ENCODE results near the gene GRM7. TPM values are rescaled to one million over a fixed set of nuclear protein-coding genes. Genes with fewer than 3 reads are reported as not detected.
A peak's percentile ranks its signal among the peaks of the same experiment; 100 is the strongest.

The GRM7 gene
- polyA plus RNA-seq, 3 donors = not detected

- H3K36me3 ChIP-seq (replicated peaks in 1 of 2; ENCODE audit: control insufficient read depth in 1 of 2, insufficient read depth in 2 of 2, low read length in 2 of 2) = no peaks in the 10 kb centered on the region
- peaks cover 0 to under 1% of the 10 kb centered on the region in 2 donors for H3K9me3 ChIP-seq (replicated peaks in 1 of 2; ENCODE audit: control insufficient read depth in 1 of 2, insufficient read depth in 1 of 2, low read length in 2 of 2)
- Mint-ChIP-seq H3K9me3 (peaks cover 0 to 9% (median 5%) of the 10 kb centered on the region in 7 donors), H3K4me1 (no peaks in the 10 kb centered on the region), H3K27ac (no peak overlapping the region), H3K36me3 (no peaks in the 10 kb centered on the region), H3K4me3 (no peak overlapping the region), H3K27me3 (ENCODE audit: low read depth in 3 of 3) (no peaks in the 10 kb centered on the region)
- TF ChIP-seq CTCF (IDR thresholded peaks at IDR 0.05) = no peak
- no peak overlapping the region for H3K9ac ChIP-seq (ENCODE audit: insufficient read depth, low read length, poor library complexity, severe bottlenecking)
- H3K4me1 ChIP-seq (ENCODE audit: control insufficient read depth in 1 of 2, insufficient read depth in 2 of 2, low read length in 2 of 2) = no peaks in the 10 kb centered on the region
- H3K4me3 ChIP-seq (replicated peaks in 1 of 3; ENCODE audit: low read depth in 2 of 3, low read length in 3 of 3) = no peak overlapping the region
- 80% methylated on average over 1 of the region's 1 CpG for WGBS (ENCODE audit: insufficient coverage)
- H3K4me2 ChIP-seq (replicated peaks; ENCODE audit: extremely low read depth, low read length, poor library complexity, severe bottlenecking) = no peak overlapping the region
- no peak overlapping the region for H2AFZ ChIP-seq (ENCODE audit: insufficient read depth, low read depth, low read length, poor library complexity, severe bottlenecking)
- H3K27ac ChIP-seq (ENCODE audit: low read depth in 1 of 2, low read length in 2 of 2) = no peak overlapping the region
- H3K27me3 ChIP-seq (ENCODE audit: control insufficient read depth in 2 of 2, insufficient read depth in 2 of 2, low read length in 2 of 2) = no peaks in the 10 kb centered on the region
- intact Hi-C loops (cut with micrococcal nuclease) = no loop called here
- no peaks in the 10 kb centered on the region for H4K20me1 ChIP-seq (ENCODE audit: insufficient read depth, low read length)
- no peaks in the 10 kb centered on the region for H3K79me2 ChIP-seq (ENCODE audit: insufficient read depth, low read length)
- no peak for DNase-seq
Measured at GRCh38 chr3:6825524-6825923, 35.4 kb upstream of the GRM7 start.

GRCh38 chr3:6827453-6827852 is 33.5 kb upstream of the GRM7 start:
- intact Hi-C loops (cut with micrococcal nuclease) = no loop called here
- Histone ChIP-seq H3K4me2 (replicated peaks; ENCODE audit: extremely low read depth, low read length, poor library complexity, severe bottlenecking) (no peak overlapping the region), H3K27ac (ENCODE audit: low read depth in 1 of 2, low read length in 2 of 2) (no peak overlapping the region), H3K27me3 (ENCODE audit: control insufficient read depth in 2 of 2, insufficient read depth in 2 of 2, low read length in 2 of 2) (no peaks in the 10 kb centered on the region), H3K79me2 (ENCODE audit: insufficient read depth, low read length) (no peaks in the 10 kb centered on the region), H4K20me1 (ENCODE audit: insufficient read depth, low read length) (no peaks in the 10 kb centered on the region), H3K4me1 (ENCODE audit: control insufficient read depth in 1 of 2, insufficient read depth in 2 of 2, low read length in 2 of 2) (no peaks in the 10 kb centered on the region), H3K9ac (ENCODE audit: insufficient read depth, low read length, poor library complexity, severe bottlenecking) (no peak overlapping the region), H3K36me3 (replicated peaks in 1 of 2; ENCODE audit: control insufficient read depth in 1 of 2, insufficient read depth in 2 of 2, low read length in 2 of 2) (no peaks in the 10 kb centered on the region), H3K9me3 (replicated peaks in 1 of 2; ENCODE audit: control insufficient read depth in 1 of 2, insufficient read depth in 1 of 2, low read length in 2 of 2) (peaks cover 0 to 4% of the 10 kb centered on the region in 2 donors), H3K4me3 (replicated peaks in 1 of 3; ENCODE audit: low read depth in 2 of 3, low read length in 3 of 3) (no peak overlapping the region), H2AFZ (ENCODE audit: insufficient read depth, low read depth, low read length, poor library complexity, severe bottlenecking) (no peak overlapping the region)
- Mint-ChIP-seq H3K36me3 (no peaks in the 10 kb centered on the region), H3K4me3 (no peak overlapping the region), H3K9me3 (peaks cover 2 to 11% (median 7%) of the 10 kb centered on the region in 7 donors), H3K27ac (peak overlapping the region in 1 of 7 donors; percentile 55), H3K4me1 (no peaks in the 10 kb centered on the region), H3K27me3 (ENCODE audit: low read depth in 3 of 3) (no peaks in the 10 kb centered on the region)
- DNase-seq = no peak
- 81% methylated on average over 4 of the region's 6 CpGs for WGBS (ENCODE audit: insufficient coverage)
- TF ChIP-seq CTCF (IDR thresholded peaks at IDR 0.05) = no peak

Measured in CD14-positive monocyte (primary cell).